HG02970 (cell line): ENCODE measurements around the gene APLP2.
"Not testable (repeated sequence)": the region's sequence is repeated elsewhere in the genome, so short reads cannot be mapped to it uniquely, and the experiment has no call there.

Source experiments
- ATAC-seq: cut with Tn5 transposase; IDR thresholded peaks from one replicate; pipeline ENCODE4 v1.9.1; 2021; ENCODE audit warnings: mild to moderate bottlenecking, moderate library complexity, moderate number of reproducible peaks; ENCODE audit not compliant: unreplicated experiment, low FRiP score

Gene APLP2

GRCh38 chr11:130187096-130187495 is 117.4 kb downstream of the APLP2 start:
- ATAC-seq, result no peak

DNA sequence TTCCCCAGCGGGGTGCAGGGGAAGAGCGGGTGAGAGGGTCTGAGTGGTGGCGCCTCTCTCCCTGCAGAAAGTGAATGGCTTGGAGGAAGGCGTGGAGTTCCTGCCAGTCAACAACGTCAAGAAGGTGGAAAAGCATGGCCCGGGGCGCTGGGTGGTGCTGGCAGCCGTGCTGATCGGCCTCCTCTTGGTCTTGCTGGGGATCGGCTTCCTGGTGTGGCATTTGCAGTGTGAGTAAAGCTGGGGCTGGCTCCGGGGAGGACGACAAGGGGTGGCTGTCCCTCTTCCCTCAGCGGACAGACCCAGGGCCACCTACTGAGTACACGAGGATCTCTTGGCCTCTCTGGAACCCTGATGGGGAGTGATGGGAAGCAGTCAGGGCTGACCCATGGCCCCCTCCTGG is 118.4 kb downstream of the APLP2 start:
- no peak for ATAC-seq

DNA sequence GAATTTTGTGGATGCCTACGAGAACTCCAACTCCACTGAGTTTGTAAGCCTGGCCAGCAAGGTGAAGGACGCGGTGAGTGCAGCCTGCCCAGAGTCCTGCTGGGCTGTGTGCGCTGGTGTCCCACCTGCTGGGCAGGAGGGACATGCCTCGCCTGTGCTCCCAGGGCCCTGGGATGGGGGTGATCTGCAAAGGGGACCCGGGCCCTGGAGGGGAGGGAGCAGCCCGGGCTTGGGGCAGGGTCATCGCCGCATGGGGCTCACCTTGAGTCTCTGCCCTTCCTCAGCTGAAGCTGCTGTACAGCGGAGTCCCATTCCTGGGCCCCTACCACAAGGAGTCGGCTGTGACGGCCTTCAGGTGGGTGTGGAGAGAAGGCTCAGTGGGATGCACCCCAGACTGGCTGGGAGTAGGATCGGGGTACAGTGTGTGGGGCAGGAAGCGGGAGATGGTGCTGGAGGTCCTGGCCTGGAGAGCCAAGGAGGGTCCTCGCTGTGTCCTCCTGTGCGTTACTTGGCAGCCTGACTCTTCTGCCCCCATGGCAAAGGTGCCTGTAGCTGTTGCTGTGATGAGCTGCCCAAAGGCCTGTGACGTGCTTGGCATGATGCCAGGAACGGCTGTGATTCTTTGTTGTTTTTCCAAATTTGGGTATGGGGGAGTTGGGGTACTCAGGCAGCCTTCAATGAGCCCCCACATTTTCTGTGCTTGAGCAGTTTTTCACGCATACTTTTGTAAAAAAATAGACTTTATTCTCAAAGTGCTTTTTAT is 119.1 kb downstream of the APLP2 start:
- ATAC-seq, result no peak

- no peak for ATAC-seq
These were observed 120.0 kb downstream of the APLP2 start for GRCh38 chr11:130189492-130190210.

GRCh38 chr11:130190371-130190881 is 120.7 kb downstream of the APLP2 start:
- ATAC-seq, result no peak

GRCh38 chr11:130191896-130192295 is 122.2 kb downstream of the APLP2 start:
- no peak for ATAC-seq

DNA sequence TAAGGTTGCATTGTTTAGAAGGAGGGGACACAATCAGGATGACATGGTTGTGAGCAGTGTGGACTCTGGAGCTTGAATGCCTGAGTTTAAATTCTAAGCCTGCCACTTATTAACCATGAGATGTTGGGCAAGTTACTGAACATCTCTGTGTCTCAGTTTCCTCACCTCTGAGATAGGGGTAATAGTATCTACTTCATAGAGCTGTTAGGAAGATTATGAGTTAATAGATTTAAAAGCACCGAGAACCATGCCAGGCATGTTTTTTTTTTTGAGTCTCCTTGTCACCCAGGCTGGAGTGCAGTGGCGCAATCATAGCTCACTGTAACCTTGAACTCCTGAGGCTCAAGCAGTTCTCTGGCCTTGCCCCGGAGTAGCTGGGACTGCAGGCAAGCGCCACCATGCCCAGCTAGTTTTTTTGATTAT is 123.2 kb downstream of the APLP2 start:
- ATAC-seq, result no peak

- ATAC-seq, result not testable (repeated sequence)
These were observed 123.9 kb downstream of the APLP2 start for GRCh38 chr11:130193551-130193950.
